HG03045 (cell line): ENCODE measurements around the gene TP53TG3C.
"Not testable (repeated sequence)": the region's sequence is repeated elsewhere in the genome, so short reads cannot be mapped to it uniquely, and the experiment has no call there.

Source experiments
- ATAC-seq: cut with Tn5 transposase; IDR thresholded peaks from one replicate; pipeline ENCODE4 v1.9.1; 2021; ENCODE audit warnings: mild to moderate bottlenecking, moderate library complexity; ENCODE audit not compliant: unreplicated experiment

Gene TP53TG3C, protein sequence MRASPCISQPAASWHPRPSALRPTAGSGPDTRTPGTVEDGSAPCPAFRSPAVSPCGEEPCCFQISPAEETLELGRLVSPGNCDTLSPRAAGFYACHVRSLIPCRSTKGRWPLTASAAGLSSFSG

DNA sequence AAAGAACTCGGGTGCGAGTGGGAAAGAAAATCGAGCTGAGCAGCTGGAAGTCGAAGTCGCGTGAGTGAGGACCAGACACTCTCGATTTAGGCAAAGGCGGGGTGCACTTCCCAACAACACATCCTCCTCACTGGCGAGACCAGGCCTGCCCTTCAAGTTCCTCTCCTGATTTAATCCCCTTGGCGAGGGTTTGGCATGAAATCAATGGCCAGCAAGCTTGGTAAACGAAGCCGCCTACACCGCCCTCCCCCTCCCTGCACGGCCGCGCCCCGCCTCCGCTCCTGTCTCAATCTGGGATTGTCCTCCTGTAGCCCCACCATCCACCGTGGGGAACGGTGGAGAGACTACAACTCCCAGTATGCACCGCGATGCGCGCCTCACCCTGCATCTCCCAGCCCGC lies at the start of gene TP53TG3C:
TP53TG3C (plus strand) TSS at position 301 of the 400 bp plus-strand sequence; CDS start at position 369, 68 bp downstream.
- not testable (repeated sequence) for ATAC-seq
